HepG2 (cell line): ENCODE results near the gene NUBP2. TPM values are rescaled to one million over a fixed set of nuclear protein-coding genes. Genes with fewer than 3 reads are reported as not detected.

Source experiments
- ATAC-seq: fragments of 200-7000 bp; cut with Tn5 transposase; 3 replicates; pipeline ENCODE4 v1.9.1; 2020; ENCODE audit warnings: mild to moderate bottlenecking, moderate library complexity
- BruUV-seq: library from RNA; stranded (reverse); fragments of 400-500 nt; replicated peaks from 2 replicates; lab custom pipeline; 2021; lab: Mats Ljungman, UMichigan
- CTCF ChIA-PET: fragments of 300-600 bp; formaldehyde crosslinking; extraction: SDS; loops from one replicate; lab custom pipeline; 2021; ENCODE audit warnings: low total read pairs, inconsistent platforms, low intra/inter-chr PET ratio; lab: Yijun Ruan, JAX
- POLR2A ChIA-PET: fragments of 350-600 bp; sonication (Branson Sonifier 250); formaldehyde crosslinking; loops from one replicate; lab custom pipeline; 2020; ENCODE audit warnings: antibody characterized with exemption, inconsistent platforms; lab: Yijun Ruan, JAX
- DNase-seq: peaks from one replicate; pipeline ENCODE4 v3.0.0-alpha.2; 2015; ENCODE audit warnings: low spot score
- FAIRE-seq: peaks from 3 replicates; lab custom pipeline; 2011; peaks lifted over from hg19 to GRCh38; lab: Jason Lieb, UNC
- H2AFZ ChIP-seq: one replicate; pipeline ENCODE4 v1.6.1; 2011; ENCODE audit warnings: low read length, inconsistent platforms
- H3K27ac ChIP-seq: fragments of 300-600 bp; 3 replicates; pipeline ENCODE4 v1.8.0; 2011; ENCODE audit warnings: mixed run types, mild to moderate bottlenecking, mixed read lengths, low read length, inconsistent platforms; ENCODE audit not compliant: insufficient read depth; ENCODE audit errors: extremely low read length
- H3K27me3 ChIP-seq, 2 experiments: fragments of 200-600 bp in 1 of 2; 2 replicates in 1 of 2; 3 replicates in 1 of 2; pipeline versions ENCODE4 v1.6.0 to v1.8.0; 2011; ENCODE audit warnings: low read length in 2 of 2, mild to moderate bottlenecking in 2 of 2, moderate library complexity in 2 of 2, inconsistent platforms in 1 of 2; ENCODE audit not compliant: insufficient read depth in 2 of 2, control insufficient read depth in 1 of 2
- H3K36me3 ChIP-seq, 2 experiments: fragments of 200-600 bp in 1 of 2; replicated peaks in 1 of 2; 2 replicates in 1 of 2; 3 replicates in 1 of 2; pipeline versions ENCODE4 v1.5.1 to v1.8.0; 2011; ENCODE audit warnings: low read length in 2 of 2, inconsistent platforms in 1 of 2; ENCODE audit not compliant: insufficient read depth in 2 of 2, control insufficient read depth in 1 of 2
- H3K4me1 ChIP-seq: 2 replicates; pipeline ENCODE4 v1.5.1; 2012; ENCODE audit warnings: low read length, inconsistent platforms; ENCODE audit not compliant: insufficient read depth
- H3K4me2 ChIP-seq: 2 replicates; pipeline ENCODE4 v1.6.0; 2011; ENCODE audit warnings: low read depth, low read length, inconsistent platforms
- H3K4me3 ChIP-seq, 3 experiments: fragments of 200-600 bp in 1 of 3; sonication (generic), shearing (Covaris generic) in 1 of 3; replicated peaks in 1 of 3; 2 replicates each; pipeline ENCODE4 v1.5.1; 2011 to 2016; ENCODE audit warnings: low read length in 3 of 3, inconsistent platforms in 2 of 3, low read depth in 2 of 3, mild to moderate bottlenecking in 2 of 3, control low read depth in 1 of 3, mixed read lengths in 1 of 3; ENCODE audit not compliant: insufficient read depth in 1 of 3
- H3K79me2 ChIP-seq: one replicate; pipeline ENCODE4 v1.6.1; 2011; ENCODE audit warnings: low read length, inconsistent platforms; ENCODE audit not compliant: insufficient read depth
- H3K9ac ChIP-seq: 2 replicates; pipeline ENCODE4 v1.6.0; 2011; ENCODE audit warnings: mild to moderate bottlenecking, low read depth, low read length, inconsistent platforms; ENCODE audit not compliant: insufficient read depth
- H3K9me3 ChIP-seq: 2 replicates; pipeline ENCODE4 v1.5.1; 2012; ENCODE audit warnings: mild to moderate bottlenecking, low read length
- H4K20me1 ChIP-seq: 2 replicates; pipeline ENCODE4 v1.6.0; 2011; ENCODE audit warnings: inconsistent platforms, mild to moderate bottlenecking, low read length, moderate library complexity; ENCODE audit not compliant: insufficient read depth
- CAMTA2 ChIP-seq: sonication (generic); formaldehyde crosslinking; IDR thresholded peaks from 2 replicates; pipeline ENCODE4 v1.4.0; 2020; ENCODE audit warnings: mild to moderate bottlenecking, missing genetic modification reagents, borderline replicate concordance
- HHEX ChIP-seq: IDR thresholded peaks from 2 replicates; pipeline ENCODE4 v1.6.1; 2016; ENCODE audit warnings: control low read depth
- MLXIP ChIP-seq: sonication (generic); formaldehyde crosslinking; IDR thresholded peaks from 2 replicates; pipeline ENCODE4 v1.9.0; 2021; ENCODE audit warnings: missing genetic modification reagents, borderline replicate concordance
- PAF1 ChIP-seq: IDR thresholded peaks from 2 replicates; pipeline ENCODE4 v1.6.1; 2016; ENCODE audit warnings: missing genetic modification reagents, missing compliant biosample characterization
- PHF21A ChIP-seq: sonication (generic); formaldehyde crosslinking; IDR thresholded peaks from 2 replicates; pipeline ENCODE4 v1.5.0; 2020; ENCODE audit warnings: mild to moderate bottlenecking, missing genetic modification reagents
- RBM22 ChIP-seq: fragments of 200-400 bp; formaldehyde crosslinking; optimal IDR thresholded peaks from 2 replicates; pipeline ENCODE3; 2017; ENCODE audit warnings: mild to moderate bottlenecking, low read length, moderate library complexity
- SKIL ChIP-seq: sonication (generic); formaldehyde crosslinking; IDR thresholded peaks from 2 replicates; pipeline ENCODE4 v1.8.0; 2022; ENCODE audit warnings: missing genetic modification reagents, mild to moderate bottlenecking, moderate library complexity, borderline replicate concordance
- SMC3 ChIP-seq: IDR thresholded peaks from 2 replicates; pipeline ENCODE4 v1.6.1; 2011; ENCODE audit warnings: low read length, improper control_type of control experiment
- SSRP1 ChIP-seq: IDR thresholded peaks from 2 replicates; pipeline ENCODE4 v1.6.1; 2016; ENCODE audit warnings: control low read depth
- TAF1 ChIP-seq: sonication (generic); formaldehyde crosslinking; IDR thresholded peaks from 2 replicates; pipeline ENCODE4 v1.4.0; 2020; ENCODE audit warnings: missing genetic modification reagents
- ZBTB42 ChIP-seq: sonication (generic); formaldehyde crosslinking; IDR thresholded peaks from 2 replicates; pipeline ENCODE4 v1.5.0; 2020; ENCODE audit warnings: mild to moderate bottlenecking, missing genetic modification reagents
- ZNF629 ChIP-seq: sonication (generic); formaldehyde crosslinking; conservative IDR thresholded peaks from 2 replicates; pipeline ENCODE4 v1.5.0; 2020; ENCODE audit warnings: missing genetic modification reagents
- ZNF772 ChIP-seq: sonication (generic); formaldehyde crosslinking; IDR thresholded peaks from 2 replicates; pipeline ENCODE4 v1.5.0; 2020; ENCODE audit warnings: mild to moderate bottlenecking, missing genetic modification reagents
- WGBS: methylation state at CpG from one replicate; pipeline ENCODE4 v1.1.6; 2017; ENCODE audit warnings: low lambda C conversion rate; 5-methylcytosine and 5-hydroxymethylcytosine counted together
- in situ Hi-C: cut with HindIII; loops from 2 replicates; pipeline ENCODE4 v1.10.0; 2017; ENCODE audit warnings: low pct_unique_long_range_greater_than_20kb; ENCODE audit not compliant: extremely low pct_ligation_motif_present
- intact Hi-C: fragments of 100-400 bp; cut with micrococcal nuclease; formaldehyde crosslinking; loops from one replicate; pipeline ENCODE4 v1.10.0; 2022; ENCODE audit not compliant: unreplicated experiment
- polyA plus RNA-seq, 8 experiments: library from polyadenylated mRNA; depleted of rRNA in 3 of 8; stranded (reverse) in 7 of 8; unstranded in 1 of 8; fragments of >200 nt; fragmentation: Illumina TruSeq in 4 of 8; extraction: Trizol in 4 of 8; gene quantifications; 2 replicates each; pipeline versions ENCODE4 v1.2.1 to v1.2.3, GENCODE V29; 2011 to 2016; ENCODE audit warnings: low read depth in 4 of 8, missing spikeins in 1 of 8, mixed read lengths in 1 of 8; ENCODE audit not compliant: insufficient read depth in 1 of 8
- total RNA-seq, 5 experiments: library from RNA; depleted of rRNA; stranded (reverse); fragments of >200 nt; fragmentation: Illumina TruSeq; extraction: Trizol; gene quantifications; 2 replicates each; pipeline ENCODE4 v1.2.3, GENCODE V29; 2016; ENCODE audit warnings: low read depth in 1 of 5

NUBP2 gene
- total and polyA plus RNA-seq, 2 of the 13 experiments (the other 11 are each of a cell fraction or from before 2014, with no cell fraction given): 25.7 to 61.5 TPM

- H3K79me2 ChIP-seq: no peaks in the 10 kb centered on the region
- BruUV-seq: no TSS peak
- H3K27me3 ChIP-seq: no peaks in the 10 kb centered on the region
- peaks cover 5% of the 10 kb centered on the region; the same call in 1 of the 2 replicates for H4K20me1 ChIP-seq
- peaks cover 7 to 23% of the 10 kb centered on the region in 2 experiments; a peak in 4 of 5 replicates for H3K36me3 ChIP-seq
- ChIA-PET POLR2A (interaction anchor here (0.9 kb wide), 1 partner anchor 33 kb away, joined by 4 read pairs; the partner anchor contains the start of genes NUBP2 and SPSB3), CTCF (no interaction called here)
- ATAC-seq (no peak), FAIRE-seq (no peak), DNase-seq (no peak)
- intact Hi-C loops (no loop called here), in situ Hi-C loops (no loop called here)
- WGBS: 96% methylated on average over 9 of the region's 11 CpGs
- peaks cover 10% of the 10 kb centered on the region for H3K4me1 ChIP-seq
- no peak overlapping the region for H3K4me2 ChIP-seq
- H3K27ac ChIP-seq: no peak overlapping the region
- TF ChIP-seq SSRP1 (CRISPR knock-in tag) (no peak), SMC3 (no peak), SKIL (CRISPR knock-in tag) (no peak), RBM22 (no peak), TAF1 (CRISPR knock-in tag) (no peak), ZNF772 (CRISPR knock-in tag) (no peak), ZBTB42 (CRISPR knock-in tag) (no peak), PAF1 (CRISPR knock-in tag) (no peak), HHEX (CRISPR knock-in tag) (no peak), ZNF629 (no peak), CAMTA2 (CRISPR knock-in tag) (no peak), MLXIP (CRISPR knock-in tag) (no peak), PHF21A (no peak)
- no peak overlapping the region for H2AFZ ChIP-seq
- no peak overlapping the region for H3K4me3 ChIP-seq
- H3K9ac ChIP-seq: no peak overlapping the region
- no peaks in the 10 kb centered on the region for H3K9me3 ChIP-seq
These were observed 32.7 kb downstream of the NUBP2 start for GRCh38 chr16:1815461-1815860.
